Ascending aorta (tissue), 2 donors: ENCODE results near the gene ATOH7. TPM values are rescaled to one million over a fixed set of nuclear protein-coding genes. Genes with fewer than 3 reads are reported as not detected.

ENCODE experiments used
- DNase-seq, 2 donors: peaks; one replicate each; pipeline ENCODE4 v3.0.0-alpha.2; 2019; ENCODE audit warnings: low spot score in 2 of 2
- H3K27ac ChIP-seq, 2 donors: fragments of 200-600 bp; sonication (generic); one replicate each; pipeline ENCODE4 v1.5.1; 2016 to 2017; ENCODE audit warnings: mild to moderate bottlenecking in 1 of 2
- H3K27me3 ChIP-seq: fragments of 200-600 bp; sonication (generic); one replicate; pipeline ENCODE4 v1.5.1; 2017
- H3K36me3 ChIP-seq, 2 donors: fragments of 200-600 bp; sonication (generic); one replicate each; pipeline ENCODE4 v1.5.1; 2016
- H3K4me1 ChIP-seq, 2 donors: fragments of 200-600 bp; sonication (generic); one replicate each; pipeline ENCODE4 v1.5.1; 2016 to 2017; ENCODE audit warnings: mild to moderate bottlenecking in 1 of 2
- H3K4me3 ChIP-seq, 2 donors: fragments of 200-600 bp; sonication (generic); one replicate each; pipeline ENCODE4 v1.5.1; 2016 to 2017; ENCODE audit warnings: mild to moderate bottlenecking in 1 of 2
- H3K9me3 ChIP-seq, 2 donors: fragments of 200-600 bp; sonication (generic); one replicate each; pipeline ENCODE4 v1.5.1; 2016
- intact Hi-C: fragments of 100-400 bp; cut with DNase I; formaldehyde crosslinking; loops from one replicate; pipeline ENCODE4 v1.15.1; 2023
- total RNA-seq: library from RNA; depleted of rRNA; stranded (reverse); fragments of >200 nt; gene quantifications from one replicate; pipeline ENCODE4 v1.1.0, GENCODE V29; 2016
- TF ChIP-seq, protein P1 (sequence below), 3 experiments: fragments of 200-600 bp in 2 of 3; fragments of 450-650 bp in 1 of 3; sonication (generic) in 2 of 3; IDR thresholded peaks; one replicate each; pipeline ENCODE4 v1.5.1; 2016 to 2019; ENCODE audit warnings: antibody characterized with exemption in 3 of 3, mild to moderate bottlenecking in 1 of 3, moderate library complexity in 1 of 3

ATOH7 gene
- total RNA-seq, 1 donor from 2014 or later = not detected

DNA sequence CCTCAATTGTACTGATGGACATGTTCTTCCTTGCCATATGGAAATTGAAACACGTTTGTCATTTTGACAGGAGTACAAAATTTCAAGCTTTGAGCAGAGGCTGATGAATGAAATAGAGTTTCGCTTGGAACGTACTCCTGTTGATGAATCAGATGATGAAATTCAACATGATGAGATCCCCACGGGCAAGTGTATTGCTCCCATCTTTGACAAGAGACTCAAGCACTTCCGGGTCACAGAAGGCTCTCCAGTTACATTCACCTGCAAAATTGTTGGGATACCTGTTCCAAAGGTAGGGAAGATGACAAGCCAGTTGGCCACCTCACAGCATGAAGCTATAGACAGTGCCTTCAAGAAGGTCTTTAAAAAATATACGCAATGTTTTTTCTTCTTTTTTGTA, 43.1 kb downstream of the ATOH7 start:
- DNase-seq = no peak
- Histone ChIP-seq H3K4me3 (no peak overlapping the region), H3K9me3 (no peaks in the 10 kb centered on the region), H3K4me1 (no peaks in the 10 kb centered on the region), H3K27ac (no peak overlapping the region), H3K36me3 (no peaks in the 10 kb centered on the region), H3K27me3 (no peaks in the 10 kb centered on the region)
- intact Hi-C loops = no loop called here
- TF ChIP-seq, protein P1, sequence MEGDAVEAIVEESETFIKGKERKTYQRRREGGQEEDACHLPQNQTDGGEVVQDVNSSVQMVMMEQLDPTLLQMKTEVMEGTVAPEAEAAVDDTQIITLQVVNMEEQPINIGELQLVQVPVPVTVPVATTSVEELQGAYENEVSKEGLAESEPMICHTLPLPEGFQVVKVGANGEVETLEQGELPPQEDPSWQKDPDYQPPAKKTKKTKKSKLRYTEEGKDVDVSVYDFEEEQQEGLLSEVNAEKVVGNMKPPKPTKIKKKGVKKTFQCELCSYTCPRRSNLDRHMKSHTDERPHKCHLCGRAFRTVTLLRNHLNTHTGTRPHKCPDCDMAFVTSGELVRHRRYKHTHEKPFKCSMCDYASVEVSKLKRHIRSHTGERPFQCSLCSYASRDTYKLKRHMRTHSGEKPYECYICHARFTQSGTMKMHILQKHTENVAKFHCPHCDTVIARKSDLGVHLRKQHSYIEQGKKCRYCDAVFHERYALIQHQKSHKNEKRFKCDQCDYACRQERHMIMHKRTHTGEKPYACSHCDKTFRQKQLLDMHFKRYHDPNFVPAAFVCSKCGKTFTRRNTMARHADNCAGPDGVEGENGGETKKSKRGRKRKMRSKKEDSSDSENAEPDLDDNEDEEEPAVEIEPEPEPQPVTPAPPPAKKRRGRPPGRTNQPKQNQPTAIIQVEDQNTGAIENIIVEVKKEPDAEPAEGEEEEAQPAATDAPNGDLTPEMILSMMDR (IDR thresholded peaks at IDR 0.05) = no peak

DNA sequence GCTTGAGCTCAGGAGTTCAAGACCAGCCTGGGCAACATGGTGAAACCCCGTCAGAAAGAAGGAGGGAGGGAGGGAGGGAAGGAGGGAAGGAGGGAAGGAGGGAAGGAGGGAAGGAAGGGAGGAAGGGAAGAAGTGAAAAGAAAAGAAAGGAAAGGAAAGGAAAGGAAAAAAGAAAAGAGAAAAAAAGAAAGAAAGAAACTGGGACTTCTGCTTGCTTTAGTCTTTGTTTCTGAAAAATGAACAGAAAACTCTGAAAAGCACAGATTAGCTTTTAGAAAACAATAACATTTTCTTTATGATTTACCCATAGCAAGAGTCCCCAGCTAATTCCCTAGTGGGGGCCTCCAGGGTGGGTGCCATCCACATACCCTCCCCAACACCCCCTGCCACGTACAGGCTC, 46.8 kb downstream of the ATOH7 start:
- Histone ChIP-seq H3K4me1 (no peaks in the 10 kb centered on the region), H3K27me3 (no peaks in the 10 kb centered on the region), H3K27ac (no peak overlapping the region), H3K9me3 (no peaks in the 10 kb centered on the region), H3K4me3 (no peak overlapping the region), H3K36me3 (no peaks in the 10 kb centered on the region)
- intact Hi-C loops = no loop called here
- DNase-seq = no peak
- TF ChIP-seq, protein P1 (IDR thresholded peaks at IDR 0.05) = no peak

GRCh38 chr10:68184546-68184945, 47.4 kb downstream of the ATOH7 start:
- Histone ChIP-seq H3K4me3 (no peak overlapping the region), H3K27ac (no peak overlapping the region)

More at GRCh38 chr10:68184546-68184945, 47.4 kb downstream of the ATOH7 start:
- Histone ChIP-seq H3K4me1 (no peaks in the 10 kb centered on the region), H3K27me3 (no peaks in the 10 kb centered on the region), H3K36me3 (no peaks in the 10 kb centered on the region), H3K9me3 (no peaks in the 10 kb centered on the region)
- TF ChIP-seq, protein P1 (IDR thresholded peaks at IDR 0.05) = no peak
- DNase-seq = no peak
- intact Hi-C loops = no loop called here

Other genes with a start within 250 kb of the ATOH7 start
- 15.0 TPM for gene HERC4, start 156.8 kb downstream of the ATOH7 start, total RNA-seq
- gene MYPN, start 122.6 kb downstream of the ATOH7 start, total RNA-seq = not detected
- 12.6 TPM for gene HNRNPH3, start 100.0 kb upstream of the ATOH7 start, total RNA-seq
- gene PBLD, start 100.8 kb upstream of the ATOH7 start, total RNA-seq = 0.32 TPM
- 7.5 TPM for gene RUFY2, start 175.2 kb upstream of the ATOH7 start, total RNA-seq
- 1.4 TPM for gene DNA2, start 239.9 kb upstream of the ATOH7 start, total RNA-seq